HEK293 (cell line): ENCODE data around the gene PTPN4.

Source experiments
- CTCF ChIA-PET: fragments of 350-600 bp; formaldehyde crosslinking; extraction: SDS; loops from one replicate; lab custom pipeline; 2021; ENCODE audit warnings: antibody characterized with exemption; lab: Yijun Ruan, JAX
- POLR2A ChIA-PET: fragments of 300-600 bp; formaldehyde crosslinking; extraction: SDS; loops from one replicate; lab custom pipeline; 2020; ENCODE audit warnings: antibody characterized with exemption, inconsistent platforms; lab: Yijun Ruan, JAX
- H3K27ac ChIP-seq: fragments of 200-500 bp; sonication (Bioruptor generic); 2 replicates; pipeline ENCODE4 v1.5.1; 2014; ENCODE audit warnings: low read depth, low read length, control low read depth, inconsistent platforms; ENCODE audit errors: extremely low read depth
- H3K36me3 ChIP-seq, 2 experiments: fragments of 200-500 bp in 1 of 2; sonication (Bioruptor generic) in 1 of 2; 1 replicate in 1 of 2; 2 replicates in 1 of 2; pipeline ENCODE4 v1.5.1; 2014 to 2017; ENCODE audit warnings: inconsistent platforms in 2 of 2, low read length in 2 of 2; ENCODE audit not compliant: control insufficient read depth in 2 of 2, insufficient read depth in 1 of 2
- H3K4me1 ChIP-seq: fragments of 200-500 bp; sonication (Bioruptor generic); 2 replicates; pipeline ENCODE4 v1.5.1; 2014; ENCODE audit warnings: mild to moderate bottlenecking, low read length, inconsistent platforms; ENCODE audit not compliant: control insufficient read depth, insufficient read depth
- H3K4me3 ChIP-seq: 2 replicates; pipeline ENCODE4 v1.5.1; 2011; ENCODE audit warnings: low read depth, mild to moderate bottlenecking, control low read depth, low read length, moderate library complexity
- H3K9me3 ChIP-seq: fragments of 200-500 bp; sonication (Bioruptor generic); 2 replicates; pipeline ENCODE4 v1.5.1; 2014; ENCODE audit warnings: low read depth, low read length, inconsistent platforms; ENCODE audit not compliant: control insufficient read depth, insufficient read depth
- BCL11A ChIP-seq: fragments of 450-650 bp; formaldehyde crosslinking; IDR thresholded peaks from 2 replicates; pipeline ENCODE4 v1.5.1; 2016; ENCODE audit warnings: low read depth, missing biosample characterization, missing genetic modification characterization
- HOXA7 ChIP-seq: sonication (generic); formaldehyde crosslinking; IDR thresholded peaks from 2 replicates; pipeline ENCODE4 v1.8.1; 2022; ENCODE audit warnings: missing genetic modification reagents, borderline replicate concordance
- KLF10 ChIP-seq: fragments of 450-650 bp; IDR thresholded peaks from 2 replicates; pipeline ENCODE4 v1.5.1; 2018; ENCODE audit warnings: missing biosample characterization, mild to moderate bottlenecking, missing genetic modification characterization
- KLF7 ChIP-seq: fragments of 450-650 bp; formaldehyde crosslinking; IDR thresholded peaks from 2 replicates; pipeline ENCODE4 v1.5.1; 2016; ENCODE audit warnings: missing biosample characterization, missing genetic modification characterization, borderline replicate concordance
- MZF1 ChIP-seq: fragments of 450-650 bp; formaldehyde crosslinking; IDR thresholded peaks from 2 replicates; pipeline ENCODE4 v1.5.1; 2017; ENCODE audit warnings: missing biosample characterization, missing genetic modification characterization, borderline replicate concordance
- PRDM2 ChIP-seq: fragments of 450-650 bp; formaldehyde crosslinking; IDR thresholded peaks from 2 replicates; pipeline ENCODE4 v1.5.1; 2016; ENCODE audit warnings: missing biosample characterization, missing genetic modification characterization, borderline replicate concordance
- REST ChIP-seq: fragments of 450-650 bp; formaldehyde crosslinking; IDR thresholded peaks from 2 replicates; pipeline ENCODE4 v1.5.1; 2016; ENCODE audit warnings: missing biosample characterization, missing genetic modification characterization
- WT1 ChIP-seq: fragments of 450-650 bp; formaldehyde crosslinking; IDR thresholded peaks from 2 replicates; pipeline ENCODE4 v1.5.1; 2016; ENCODE audit warnings: missing biosample characterization, missing genetic modification characterization
- ZNF114 ChIP-seq: fragments of 450-650 bp; formaldehyde crosslinking; IDR thresholded peaks from 2 replicates; pipeline ENCODE4 v1.5.0; 2017; ENCODE audit warnings: missing biosample characterization, missing genetic modification characterization
- ZNF26 ChIP-seq: fragments of 450-650 bp; formaldehyde crosslinking; IDR thresholded peaks from 2 replicates; pipeline ENCODE4 v1.5.1; 2016; ENCODE audit warnings: missing biosample characterization, missing genetic modification characterization
- ZNF292 ChIP-seq: fragments of 450-650 bp; formaldehyde crosslinking; IDR thresholded peaks from 2 replicates; pipeline ENCODE4 v1.5.1; 2016; ENCODE audit warnings: low read depth, missing biosample characterization, missing genetic modification characterization, borderline replicate concordance
- ZNF311 ChIP-seq: fragments of 450-650 bp; formaldehyde crosslinking; IDR thresholded peaks from 2 replicates; pipeline ENCODE4 v1.5.1; 2017; ENCODE audit warnings: missing biosample characterization, missing genetic modification characterization, borderline replicate concordance
- ZNF335 ChIP-seq: fragments of 450-650 bp; formaldehyde crosslinking; conservative IDR thresholded peaks from 2 replicates; pipeline ENCODE4 v1.5.1; 2016; ENCODE audit warnings: missing biosample characterization, missing genetic modification characterization
- ZNF544 ChIP-seq: fragments of 450-650 bp; formaldehyde crosslinking; IDR thresholded peaks from 2 replicates; pipeline ENCODE4 v1.5.0; 2017; ENCODE audit warnings: missing biosample characterization, missing genetic modification characterization
- ZNF580 ChIP-seq: fragments of 450-650 bp; formaldehyde crosslinking; IDR thresholded peaks from 2 replicates; pipeline ENCODE4 v1.5.1; 2016; ENCODE audit warnings: missing biosample characterization, missing genetic modification characterization
- ZNF645 ChIP-seq: fragments of 450-650 bp; formaldehyde crosslinking; IDR thresholded peaks from 2 replicates; pipeline ENCODE4; 2016; ENCODE audit warnings: missing biosample characterization, missing genetic modification characterization
- ZNF670 ChIP-seq: fragments of 450-650 bp; formaldehyde crosslinking; IDR thresholded peaks from 2 replicates; pipeline ENCODE4 v1.5.1; 2016; ENCODE audit warnings: missing biosample characterization, missing genetic modification characterization, low read depth
- ZNF768 ChIP-seq: fragments of 450-650 bp; formaldehyde crosslinking; IDR thresholded peaks from 2 replicates; pipeline ENCODE4 v1.5.1; 2018; ENCODE audit warnings: missing biosample characterization, mild to moderate bottlenecking, missing genetic modification characterization
- ZNF777 ChIP-seq: fragments of 450-650 bp; formaldehyde crosslinking; IDR thresholded peaks from 2 replicates; pipeline ENCODE4 v1.5.1; 2017; ENCODE audit warnings: missing biosample characterization, missing genetic modification characterization, borderline replicate concordance
- ZNF837 ChIP-seq: fragments of 450-650 bp; formaldehyde crosslinking; IDR thresholded peaks from 2 replicates; pipeline ENCODE4 v1.5.1; 2016; ENCODE audit warnings: missing biosample characterization, missing genetic modification characterization
- ZSCAN23 ChIP-seq: fragments of 450-650 bp; formaldehyde crosslinking; IDR thresholded peaks from 2 replicates; pipeline ENCODE4 v1.5.1; 2016; ENCODE audit warnings: missing biosample characterization, missing genetic modification characterization

PTPN4 gene

GRCh38 chr2:119772767-119773166 is 13.0 kb downstream of the PTPN4 start:
- no peak overlapping the region for H3K27ac ChIP-seq
- no peaks in the 10 kb centered on the region for H3K36me3 ChIP-seq
- POLR2A ChIA-PET: no interaction called here
- peaks cover 13% of the 10 kb centered on the region for H3K4me1 ChIP-seq
- H3K4me3 ChIP-seq: no peak overlapping the region
- no peaks in the 10 kb centered on the region; the same call in 1 of the 2 replicates for H3K9me3 ChIP-seq
- TF ChIP-seq ZNF768 (tag by site-specific recombination) (no peak), ZNF114 (tag by site-specific recombination) (no peak), WT1 (tag by site-specific recombination) (no peak), KLF7 (tag by site-specific recombination) (no peak), REST (tag by site-specific recombination) (no peak), ZNF311 (tag by site-specific recombination) (no peak), ZNF544 (tag by site-specific recombination) (no peak), ZSCAN23 (tag by site-specific recombination) (no peak), MZF1 (tag by site-specific recombination) (no peak), ZNF335 (no peak), ZNF292 (tag by site-specific recombination) (no peak), ZNF670 (tag by site-specific recombination) (no peak), BCL11A (tag by site-specific recombination) (no peak), ZNF645 (no peak), ZNF580 (tag by site-specific recombination) (no peak), ZNF777 (tag by site-specific recombination) (no peak), ZNF837 (no peak), ZNF26 (tag by site-specific recombination) (no peak), HOXA7 (CRISPR knock-in tag) (no peak)
- CTCF ChIA-PET: no interaction called here

GRCh38 chr2:119774026-119774425 is 14.3 kb downstream of the PTPN4 start:
- ChIA-PET CTCF (interaction anchor here (0.7 kb wide), 1 partner anchor 25 kb away, joined by 5 read pairs; no protein-coding TSS in a partner anchor), POLR2A (no interaction called here)
- Histone ChIP-seq H3K4me3 (no peak overlapping the region), H3K36me3 (no peaks in the 10 kb centered on the region), H3K27ac (no peak overlapping the region), H3K4me1 (peaks cover 8% of the 10 kb centered on the region), H3K9me3 (no peaks in the 10 kb centered on the region; the same call in 1 of the 2 replicates)
- TF ChIP-seq KLF10 (tag by site-specific recombination) (no peak), PRDM2 (tag by site-specific recombination) (no peak)
